WTC11 (cell line): Measurements from ENCODE around the gene PLK2.

ENCODE experiments used
- PRRX2 ChIP-seq: fragments of 250-450 bp; sonication (Bioruptor Pico); IDR thresholded peaks from 2 replicates; pipeline ENCODE4 v1.8.0; 2021; ENCODE audit warnings: mild to moderate bottlenecking
- TP53 ChIP-seq: sonication (generic); formaldehyde crosslinking; IDR thresholded peaks from 2 replicates; pipeline ENCODE4 v1.8.1; 2023; ENCODE audit warnings: mild to moderate bottlenecking, missing genetic modification reagents
- TF ChIP-seq, protein P1 (sequence below): sonication (generic); formaldehyde crosslinking; IDR thresholded peaks from 2 replicates; pipeline ENCODE4 v1.8.0; 2022; ENCODE audit warnings: mild to moderate bottlenecking, missing genetic modification reagents
- TF ChIP-seq, protein P2 (sequence below): fragments of 250-450 bp; sonication (Bioruptor Pico); IDR thresholded peaks from 2 replicates; pipeline ENCODE4 v1.9.0; 2021; ENCODE audit warnings: mild to moderate bottlenecking, borderline replicate concordance
- TF ChIP-seq, protein P3 (sequence below): fragments of 200-600 bp; IDR thresholded peaks from 2 replicates; pipeline ENCODE4 v1.8.0; 2022; ENCODE audit warnings: antibody characterized with exemption
- TF ChIP-seq, protein P4 (sequence below): sonication (generic); formaldehyde crosslinking; IDR thresholded peaks from 2 replicates; pipeline ENCODE4 v1.8.1; 2023; ENCODE audit warnings: mild to moderate bottlenecking, missing genetic modification reagents

DNA sequence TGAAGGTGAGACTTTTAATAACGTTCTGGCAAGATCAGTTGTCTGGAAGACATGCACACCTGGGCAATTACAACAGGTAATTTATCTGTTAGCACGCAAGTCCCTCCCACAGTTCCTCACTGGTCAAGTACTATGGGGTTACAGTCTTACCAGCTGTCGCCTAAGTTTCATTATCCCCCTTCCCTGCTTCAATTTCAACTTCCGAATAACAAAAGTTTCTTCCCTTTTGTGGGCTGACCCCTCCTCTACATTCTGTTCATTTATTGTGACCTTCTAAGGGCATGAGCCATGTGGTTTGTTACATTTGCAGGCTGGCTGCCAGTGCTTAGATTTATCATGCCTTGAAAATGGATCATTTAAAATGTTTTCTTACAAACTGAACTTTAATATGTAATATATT, 47.8 kb upstream of the PLK2 start:
- TF ChIP-seq, protein P1, sequence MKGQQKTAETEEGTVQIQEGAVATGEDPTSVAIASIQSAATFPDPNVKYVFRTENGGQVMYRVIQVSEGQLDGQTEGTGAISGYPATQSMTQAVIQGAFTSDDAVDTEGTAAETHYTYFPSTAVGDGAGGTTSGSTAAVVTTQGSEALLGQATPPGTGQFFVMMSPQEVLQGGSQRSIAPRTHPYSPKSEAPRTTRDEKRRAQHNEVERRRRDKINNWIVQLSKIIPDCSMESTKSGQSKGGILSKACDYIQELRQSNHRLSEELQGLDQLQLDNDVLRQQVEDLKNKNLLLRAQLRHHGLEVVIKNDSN = no peak
- TF ChIP-seq, protein P2, sequence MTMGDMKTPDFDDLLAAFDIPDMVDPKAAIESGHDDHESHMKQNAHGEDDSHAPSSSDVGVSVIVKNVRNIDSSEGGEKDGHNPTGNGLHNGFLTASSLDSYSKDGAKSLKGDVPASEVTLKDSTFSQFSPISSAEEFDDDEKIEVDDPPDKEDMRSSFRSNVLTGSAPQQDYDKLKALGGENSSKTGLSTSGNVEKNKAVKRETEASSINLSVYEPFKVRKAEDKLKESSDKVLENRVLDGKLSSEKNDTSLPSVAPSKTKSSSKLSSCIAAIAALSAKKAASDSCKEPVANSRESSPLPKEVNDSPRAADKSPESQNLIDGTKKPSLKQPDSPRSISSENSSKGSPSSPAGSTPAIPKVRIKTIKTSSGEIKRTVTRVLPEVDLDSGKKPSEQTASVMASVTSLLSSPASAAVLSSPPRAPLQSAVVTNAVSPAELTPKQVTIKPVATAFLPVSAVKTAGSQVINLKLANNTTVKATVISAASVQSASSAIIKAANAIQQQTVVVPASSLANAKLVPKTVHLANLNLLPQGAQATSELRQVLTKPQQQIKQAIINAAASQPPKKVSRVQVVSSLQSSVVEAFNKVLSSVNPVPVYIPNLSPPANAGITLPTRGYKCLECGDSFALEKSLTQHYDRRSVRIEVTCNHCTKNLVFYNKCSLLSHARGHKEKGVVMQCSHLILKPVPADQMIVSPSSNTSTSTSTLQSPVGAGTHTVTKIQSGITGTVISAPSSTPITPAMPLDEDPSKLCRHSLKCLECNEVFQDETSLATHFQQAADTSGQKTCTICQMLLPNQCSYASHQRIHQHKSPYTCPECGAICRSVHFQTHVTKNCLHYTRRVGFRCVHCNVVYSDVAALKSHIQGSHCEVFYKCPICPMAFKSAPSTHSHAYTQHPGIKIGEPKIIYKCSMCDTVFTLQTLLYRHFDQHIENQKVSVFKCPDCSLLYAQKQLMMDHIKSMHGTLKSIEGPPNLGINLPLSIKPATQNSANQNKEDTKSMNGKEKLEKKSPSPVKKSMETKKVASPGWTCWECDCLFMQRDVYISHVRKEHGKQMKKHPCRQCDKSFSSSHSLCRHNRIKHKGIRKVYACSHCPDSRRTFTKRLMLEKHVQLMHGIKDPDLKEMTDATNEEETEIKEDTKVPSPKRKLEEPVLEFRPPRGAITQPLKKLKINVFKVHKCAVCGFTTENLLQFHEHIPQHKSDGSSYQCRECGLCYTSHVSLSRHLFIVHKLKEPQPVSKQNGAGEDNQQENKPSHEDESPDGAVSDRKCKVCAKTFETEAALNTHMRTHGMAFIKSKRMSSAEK (CRISPR knock-in tag) = no peak
- TF ChIP-seq, protein P3, sequence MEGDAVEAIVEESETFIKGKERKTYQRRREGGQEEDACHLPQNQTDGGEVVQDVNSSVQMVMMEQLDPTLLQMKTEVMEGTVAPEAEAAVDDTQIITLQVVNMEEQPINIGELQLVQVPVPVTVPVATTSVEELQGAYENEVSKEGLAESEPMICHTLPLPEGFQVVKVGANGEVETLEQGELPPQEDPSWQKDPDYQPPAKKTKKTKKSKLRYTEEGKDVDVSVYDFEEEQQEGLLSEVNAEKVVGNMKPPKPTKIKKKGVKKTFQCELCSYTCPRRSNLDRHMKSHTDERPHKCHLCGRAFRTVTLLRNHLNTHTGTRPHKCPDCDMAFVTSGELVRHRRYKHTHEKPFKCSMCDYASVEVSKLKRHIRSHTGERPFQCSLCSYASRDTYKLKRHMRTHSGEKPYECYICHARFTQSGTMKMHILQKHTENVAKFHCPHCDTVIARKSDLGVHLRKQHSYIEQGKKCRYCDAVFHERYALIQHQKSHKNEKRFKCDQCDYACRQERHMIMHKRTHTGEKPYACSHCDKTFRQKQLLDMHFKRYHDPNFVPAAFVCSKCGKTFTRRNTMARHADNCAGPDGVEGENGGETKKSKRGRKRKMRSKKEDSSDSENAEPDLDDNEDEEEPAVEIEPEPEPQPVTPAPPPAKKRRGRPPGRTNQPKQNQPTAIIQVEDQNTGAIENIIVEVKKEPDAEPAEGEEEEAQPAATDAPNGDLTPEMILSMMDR = no peak
- TF ChIP-seq TP53 (CRISPR knock-in tag) (no peak), PRRX2 (CRISPR knock-in tag) (no peak)
- TF ChIP-seq, protein P4, sequence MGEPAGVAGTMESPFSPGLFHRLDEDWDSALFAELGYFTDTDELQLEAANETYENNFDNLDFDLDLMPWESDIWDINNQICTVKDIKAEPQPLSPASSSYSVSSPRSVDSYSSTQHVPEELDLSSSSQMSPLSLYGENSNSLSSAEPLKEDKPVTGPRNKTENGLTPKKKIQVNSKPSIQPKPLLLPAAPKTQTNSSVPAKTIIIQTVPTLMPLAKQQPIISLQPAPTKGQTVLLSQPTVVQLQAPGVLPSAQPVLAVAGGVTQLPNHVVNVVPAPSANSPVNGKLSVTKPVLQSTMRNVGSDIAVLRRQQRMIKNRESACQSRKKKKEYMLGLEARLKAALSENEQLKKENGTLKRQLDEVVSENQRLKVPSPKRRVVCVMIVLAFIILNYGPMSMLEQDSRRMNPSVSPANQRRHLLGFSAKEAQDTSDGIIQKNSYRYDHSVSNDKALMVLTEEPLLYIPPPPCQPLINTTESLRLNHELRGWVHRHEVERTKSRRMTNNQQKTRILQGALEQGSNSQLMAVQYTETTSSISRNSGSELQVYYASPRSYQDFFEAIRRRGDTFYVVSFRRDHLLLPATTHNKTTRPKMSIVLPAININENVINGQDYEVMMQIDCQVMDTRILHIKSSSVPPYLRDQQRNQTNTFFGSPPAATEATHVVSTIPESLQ (CRISPR knock-in tag) = no peak
